ENCODE data around the gene DECR2. TPM values are rescaled to one million over a fixed set of nuclear protein-coding genes. Genes with fewer than 3 reads are reported as not detected.
"Not testable (repeated sequence)": the region's sequence is repeated elsewhere in the genome, so short reads cannot be mapped to it uniquely, and the experiment has no call there.

DECR2 gene
- total RNA-seq, 1 donor from 2014 or later: 17.4 TPM

- Mint-ChIP-seq H3K36me3 (ENCODE audit: low read depth, unreplicated experiment) (no peaks in the 10 kb centered on the region), H3K9me3 (ENCODE audit: unreplicated experiment) (no peaks in the 10 kb centered on the region), H3K4me3 (ENCODE audit: unreplicated experiment) (peak overlapping the region; percentile 86), H3K27me3 (ENCODE audit: low read depth, unreplicated experiment) (no peaks in the 10 kb centered on the region), H3K27ac (ENCODE audit: unreplicated experiment) (peak overlapping the region; percentile 59), H3K4me1 (ENCODE audit: low read depth, unreplicated experiment) (peaks cover 27% of the 10 kb centered on the region)
- peak overlapping the region; percentile 98 for H3K4me2 ChIP-seq (ENCODE audit: low read length)
- no peak overlapping the region for H3K9ac ChIP-seq (ENCODE audit: low read length)
- H2AFZ ChIP-seq (ENCODE audit: low read depth, low read length): peak overlapping the region; percentile 57
- H3K9me3 ChIP-seq (ENCODE audit: insufficient read depth, low read depth, low read length): no peaks in the 10 kb centered on the region
- no peak overlapping the region for H3K27ac ChIP-seq (ENCODE audit: low read depth, low read length)
- H3K4me1 ChIP-seq (ENCODE audit: insufficient read depth, low read length): peaks cover 12% of the 10 kb centered on the region
- no peaks in the 10 kb centered on the region for H3K27me3 ChIP-seq (ENCODE audit: insufficient read depth, low read length)
- FAIRE-seq: no peak
- H3K79me2 ChIP-seq (ENCODE audit: insufficient read depth, low read length): peaks cover 23% of the 10 kb centered on the region
- no peak overlapping the region for H3K4me3 ChIP-seq (ENCODE audit: insufficient read depth, low read depth, low read length)
- TF ChIP-seq EZH2 (IDR thresholded peaks at IDR 0.05; ENCODE audit: insufficient read depth, low read length) (no peak), CTCF (IDR thresholded peaks at IDR 0.05; ENCODE audit: insufficient read depth, low read depth, low read length) (no peak)
- H4K20me1 ChIP-seq (ENCODE audit: insufficient read depth, low read length): peaks cover 25% of the 10 kb centered on the region
- H3K36me3 ChIP-seq (ENCODE audit: insufficient read depth, low read length): no peaks in the 10 kb centered on the region
- no peak for DNase-seq (ENCODE audit: low read depth)
Observed at GRCh38 chr16:383326-384051, 18.2 kb upstream of the DECR2 start.

DNA sequence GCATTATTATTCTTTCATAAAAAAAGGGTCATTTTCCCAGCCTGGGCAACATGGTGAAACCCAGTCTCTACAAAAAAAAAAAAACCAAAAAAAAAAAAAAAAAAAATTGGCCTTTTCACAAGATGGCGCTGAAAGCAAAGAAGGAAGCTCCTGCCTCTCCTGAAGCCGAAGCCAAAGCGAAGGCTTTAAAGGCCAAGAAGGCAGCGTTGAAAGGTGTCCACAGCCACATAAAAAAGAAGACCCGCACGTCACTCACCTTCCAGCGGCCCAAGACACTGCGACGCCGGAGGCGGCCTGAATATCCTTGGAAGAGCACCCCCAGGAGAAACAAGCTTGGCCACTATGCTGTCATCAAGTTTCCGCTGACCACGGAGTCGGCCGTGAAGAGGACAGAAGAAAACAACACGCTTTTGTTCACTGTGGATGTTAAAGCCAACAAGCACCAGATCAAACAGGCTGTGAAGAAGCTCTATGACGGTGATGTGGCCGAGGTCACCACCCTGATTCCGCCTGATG lies 15.0 kb upstream of the DECR2 start:
- Mint-ChIP-seq H3K9me3 (ENCODE audit: unreplicated experiment) (no peaks in the 10 kb centered on the region), H3K27me3 (ENCODE audit: low read depth, unreplicated experiment) (no peaks in the 10 kb centered on the region), H3K36me3 (ENCODE audit: low read depth, unreplicated experiment) (no peaks in the 10 kb centered on the region), H3K4me3 (ENCODE audit: unreplicated experiment) (no peak overlapping the region), H3K4me1 (ENCODE audit: low read depth, unreplicated experiment) (peaks cover 24% of the 10 kb centered on the region), H3K27ac (ENCODE audit: unreplicated experiment) (peak overlapping the region; percentile 77)
- Histone ChIP-seq H3K27ac (ENCODE audit: low read depth, low read length) (no peak overlapping the region), H3K4me3 (ENCODE audit: insufficient read depth, low read depth, low read length) (no peak overlapping the region), H3K36me3 (ENCODE audit: insufficient read depth, low read length) (no peaks in the 10 kb centered on the region), H3K9ac (ENCODE audit: low read length) (no peak overlapping the region), H2AFZ (ENCODE audit: low read depth, low read length) (no peak overlapping the region), H4K20me1 (ENCODE audit: insufficient read depth, low read length) (no peaks in the 10 kb centered on the region), H3K9me3 (ENCODE audit: insufficient read depth, low read depth, low read length) (no peaks in the 10 kb centered on the region), H3K4me1 (ENCODE audit: insufficient read depth, low read length) (peaks cover 8% of the 10 kb centered on the region), H3K79me2 (ENCODE audit: insufficient read depth, low read length) (no peaks in the 10 kb centered on the region), H3K4me2 (ENCODE audit: low read length) (no peak overlapping the region), H3K27me3 (ENCODE audit: insufficient read depth, low read length) (no peaks in the 10 kb centered on the region)
- FAIRE-seq (no peak), DNase-seq (ENCODE audit: low read depth) (no peak)
- TF ChIP-seq EZH2 (IDR thresholded peaks at IDR 0.05; ENCODE audit: insufficient read depth, low read length): no peak
- TF ChIP-seq CTCF (IDR thresholded peaks at IDR 0.05; ENCODE audit: insufficient read depth, low read depth, low read length): no peak

DNA sequence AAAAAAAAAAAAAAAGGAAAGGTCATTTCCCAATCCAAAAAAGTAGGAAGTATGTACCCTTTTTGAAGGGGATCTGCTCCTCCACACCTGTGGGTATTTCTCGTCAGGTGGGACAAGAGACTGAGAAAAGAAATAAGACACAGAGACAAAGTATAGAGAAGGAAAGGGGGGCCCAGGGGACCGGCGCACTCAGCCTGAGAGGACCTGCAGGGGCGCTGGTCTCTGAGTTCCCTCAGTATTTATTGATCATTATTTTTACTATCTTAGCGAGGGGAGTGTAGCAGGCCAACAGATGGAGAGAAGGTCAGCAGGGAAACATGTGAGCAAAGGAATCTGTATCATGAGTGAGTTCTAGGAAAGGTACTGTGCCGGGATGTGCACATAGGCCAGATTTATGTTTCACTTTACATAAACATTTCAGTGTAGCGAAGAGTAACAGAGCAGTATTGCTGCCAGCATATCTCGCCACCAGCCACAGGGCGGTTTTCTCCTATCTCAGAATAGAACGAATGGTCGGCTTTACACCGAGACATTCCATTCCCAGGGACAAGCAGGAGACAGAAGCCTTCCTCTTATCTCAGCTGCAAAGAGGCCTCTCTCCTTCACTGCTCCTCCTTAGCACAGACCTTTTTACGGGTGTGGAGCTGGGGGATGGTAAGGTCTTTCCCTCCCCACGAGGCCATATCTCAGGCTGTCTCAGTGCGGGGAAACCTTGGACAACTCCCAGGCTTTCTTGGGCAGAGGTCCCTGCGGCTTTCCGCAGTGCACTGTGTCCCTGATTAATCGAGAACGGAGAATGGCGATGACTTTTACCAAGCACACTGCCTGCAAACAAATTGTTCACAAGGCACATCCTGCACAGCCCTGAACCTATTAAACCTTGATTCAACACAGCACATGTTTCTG lies 13.7 kb upstream of the DECR2 start:
- peak; percentile 44 for DNase-seq (ENCODE audit: low read depth)
- H3K9ac ChIP-seq (ENCODE audit: low read length); H3K27me3 Mint-ChIP-seq (ENCODE audit: low read depth, unreplicated experiment); H3K4me3 ChIP-seq (ENCODE audit: insufficient read depth, low read depth, low read length); H3K27ac ChIP-seq (ENCODE audit: low read depth, low read length); H3K27me3 ChIP-seq (ENCODE audit: insufficient read depth, low read length); H3K9me3 ChIP-seq (ENCODE audit: insufficient read depth, low read depth, low read length); H3K36me3 Mint-ChIP-seq (ENCODE audit: low read depth, unreplicated experiment); H3K4me1 ChIP-seq (ENCODE audit: insufficient read depth, low read length); FAIRE-seq; H4K20me1 ChIP-seq (ENCODE audit: insufficient read depth, low read length); H3K9me3 Mint-ChIP-seq (ENCODE audit: unreplicated experiment); H3K36me3 ChIP-seq (ENCODE audit: insufficient read depth, low read length); H3K79me2 ChIP-seq (ENCODE audit: insufficient read depth, low read length): not testable (repeated sequence)
- Histone ChIP-seq H3K4me2 (ENCODE audit: low read length) (peak overlapping the region; percentile 71), H2AFZ (ENCODE audit: low read depth, low read length) (peak overlapping the region; percentile 34)
- H3K4me1 Mint-ChIP-seq (ENCODE audit: low read depth, unreplicated experiment): peaks cover 24% of the 10 kb centered on the region
- peak overlapping the region; percentile 47 for H3K27ac Mint-ChIP-seq (ENCODE audit: unreplicated experiment)
- peak overlapping the region; percentile 13 for H3K4me3 Mint-ChIP-seq (ENCODE audit: unreplicated experiment)
